Right cardiac atrium (tissue), 5 donors: ENCODE measurements around the gene TENT5C. TPM values are rescaled to one million over a fixed set of nuclear protein-coding genes. Genes with fewer than 3 reads are reported as not detected.
"Not testable (repeated sequence)": the region's sequence is repeated elsewhere in the genome, so short reads cannot be mapped to it uniquely, and the experiment has no call there.

Experiments
- ATAC-seq, 2 donors: fragments of 200-7000 bp; cut with Tn5 transposase; one replicate each; pipeline versions ENCODE4 v1.8.0 to v1.9.1; 2020; ENCODE audit warnings: moderate library complexity in 2 of 2, mild to moderate bottlenecking in 1 of 2
- DNase-seq, 3 donors: peaks; one replicate each; pipeline ENCODE4 v3.0.0-alpha.2; 2020
- H3K27ac ChIP-seq: one replicate; pipeline ENCODE4 v1.5.1; 2013; ENCODE audit warnings: mild to moderate bottlenecking, low read length, control low read depth, moderate library complexity
- H3K27me3 ChIP-seq: one replicate; pipeline ENCODE4 v1.6.1; 2013; ENCODE audit not compliant: control insufficient read depth, insufficient read depth
- H3K4me1 ChIP-seq: one replicate; pipeline ENCODE4 v1.6.1; 2013; ENCODE audit warnings: low read length; ENCODE audit not compliant: control insufficient read depth, insufficient read depth
- H3K4me3 ChIP-seq: one replicate; pipeline ENCODE4 v1.5.1; 2013; ENCODE audit warnings: low read length, control low read depth
- H3K9me3 ChIP-seq: one replicate; pipeline ENCODE4 v1.6.1; 2013; ENCODE audit warnings: low read length; ENCODE audit not compliant: control insufficient read depth
- WGBS: extraction: QIAGEN DNeasy Blood & Tissue Kit; methylation state at CpG from one replicate; pipeline ENCODE4 v1.1.7; 2013; 5-methylcytosine and 5-hydroxymethylcytosine counted together
- intact Hi-C, 4 donors: fragments of 100-400 bp; cut with DNase I; formaldehyde crosslinking; loops; one replicate each; pipeline versions ENCODE4 v1.11.0 to v1.14.0; 2022 to 2023
- long read RNA-seq, 4 donors: library from polyadenylated mRNA; unstranded; transcript quantifications; one replicate each; pipeline ENCODE4 v2.0.0, GENCODE V29; 2020 to 2021
- polyA plus RNA-seq: library from polyadenylated mRNA; stranded (reverse); fragments of 200-250 nt; gene quantifications from one replicate; pipeline ENCODE4 v1.2.3, GENCODE V29; 2013
- total RNA-seq, 4 donors: library from RNA; stranded (reverse); fragmentation: NEBNext Ultra II Directional; extraction: Animal tissue kit (Norgen Biotek cat#: 25700); gene quantifications; one replicate each; pipeline ENCODE4 v1.2.1, GENCODE V29; 2021
- donor health status: healthy with polysubstance abuse.
- donor health status: DM: no; HTN: yes; CAD: no.
- donor health status: DM: no; HTN: no; CAD: no.
- donor health status: DM: no; HTN: yes; CAD: no; lungs with severe emphysema.
- donor health status: DM: yes; HTN: yes; CAD: no.

Gene TENT5C
- total RNA-seq (10 to 100 TPM; 20.4 to 33.1 (median 31.7) TPM), polyA plus RNA-seq (9.5 TPM)
- long read RNA-seq, donor 1, full-length matches to known transcripts, result 62 of 74 reads
- long read RNA-seq, donor 1, partial matches to known transcripts, result 0 of 74 reads
- long read RNA-seq, donor 1, other reads (novel, unspliced or antisense), result 12 of 74 reads
- long read RNA-seq, donor 2, full-length matches to known transcripts, result 40 of 44 reads
- long read RNA-seq, donor 2, partial matches to known transcripts, result 0 of 44 reads
- long read RNA-seq, donor 2, other reads (novel, unspliced or antisense), result 4 of 44 reads
- long read RNA-seq, donor 3, full-length matches to known transcripts, result 84 of 107 reads
- long read RNA-seq, donor 3, partial matches to known transcripts, result 0 of 107 reads
- long read RNA-seq, donor 3, other reads (novel, unspliced or antisense), result 23 of 107 reads
- long read RNA-seq, donor 4, full-length matches to known transcripts, result 31 of 36 reads
- long read RNA-seq, donor 4, partial matches to known transcripts, result 0 of 36 reads
- long read RNA-seq, donor 4, other reads (novel, unspliced or antisense), result 5 of 36 reads

- Histone ChIP-seq H3K27ac (peak within 1 kb of the TSS; percentile 76), H3K4me3 (peak within 1 kb of the TSS; percentile 72), H3K9me3 (no peaks in the 10 kb centered on the region), H3K27me3 (no peaks in the 10 kb centered on the region), H3K4me1 (peaks cover 8% of the 10 kb centered on the region)
- DNase-seq (peak; percentile 97 to 99 (median 99)), ATAC-seq (peak; percentile 97 to 99)
- intact Hi-C loops, result loop anchor here in 3 of 4 donors (2.0 to 10.0 kb wide), 5 partner anchors 69 to 153 kb away; no protein-coding TSS in a partner anchor
- WGBS, result under 1% methylated on average over 79 of the region's 79 CpGs
Observed at GRCh38 chr1:117605774-117606648, at the start of gene TENT5C. TENT5C (plus strand) TSS chr1:117606048; CDS start chr1:117622869, 16,821 bp downstream.

DNA sequence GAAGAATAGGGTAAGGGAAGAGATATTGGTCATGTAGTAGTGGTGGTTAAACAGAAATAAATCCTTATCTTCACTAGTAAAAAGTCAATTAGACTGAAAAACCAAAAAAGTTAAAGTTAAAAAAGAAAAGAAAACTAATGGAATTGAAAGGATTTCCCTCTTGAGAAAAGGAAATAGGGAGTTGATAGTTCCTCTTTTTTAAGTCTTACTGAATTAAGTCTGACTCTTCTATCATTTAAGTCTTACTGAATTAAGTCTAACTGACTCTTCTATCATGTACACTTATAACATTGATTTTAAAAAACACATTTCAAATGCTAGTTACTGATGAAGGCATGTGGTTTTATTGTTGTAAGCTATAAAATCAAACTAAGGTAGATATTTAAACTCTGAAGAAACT lies 49.5 kb upstream of the TENT5C start:
- no peak for ATAC-seq
- H3K4me3 ChIP-seq, result no peak overlapping the region
- intact Hi-C loops, result no loop called here
- H3K9me3 ChIP-seq, result no peaks in the 10 kb centered on the region
- no peak for DNase-seq
- H3K4me1 ChIP-seq, result no peaks in the 10 kb centered on the region
- no peak overlapping the region for H3K27ac ChIP-seq
- H3K27me3 ChIP-seq, result no peaks in the 10 kb centered on the region

DNA sequence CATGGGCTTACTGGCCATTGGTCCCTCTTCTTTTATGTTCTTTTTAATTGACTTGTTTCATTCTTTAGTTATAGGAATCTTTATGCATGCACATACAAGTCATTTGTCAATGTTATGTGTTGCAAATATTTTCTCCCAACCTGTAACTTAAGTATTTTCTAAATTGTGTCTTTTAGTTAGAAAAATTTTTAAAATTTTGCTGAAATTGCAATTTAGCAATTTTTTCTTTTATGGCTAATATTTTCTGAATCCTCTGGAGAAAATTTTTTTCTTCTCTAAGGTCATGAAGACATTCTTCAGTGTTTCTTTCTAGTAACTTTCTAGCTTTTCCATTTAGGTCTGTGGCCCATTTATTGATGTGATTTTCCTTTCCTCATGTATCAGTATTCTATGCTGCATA lies 48.9 kb upstream of the TENT5C start:
- H3K27me3 ChIP-seq, result no peaks in the 10 kb centered on the region
- ATAC-seq (no peak), DNase-seq (no peak)
- no peaks in the 10 kb centered on the region for H3K4me1 ChIP-seq
- intact Hi-C loops, result no loop called here
- H3K27ac ChIP-seq, result no peak overlapping the region
- no peaks in the 10 kb centered on the region for H3K9me3 ChIP-seq
- no peak overlapping the region for H3K4me3 ChIP-seq

GRCh38 chr1:117558451-117558850 lies 47.4 kb upstream of the TENT5C start:
- H3K4me1 ChIP-seq, intact Hi-C loops, H3K27ac ChIP-seq, ATAC-seq, H3K9me3 ChIP-seq, H3K27me3 ChIP-seq, DNase-seq, H3K4me3 ChIP-seq: not testable (repeated sequence)

GRCh38 chr1:117559139-117559538 lies 46.7 kb upstream of the TENT5C start:
- no peaks in the 10 kb centered on the region for H3K4me1 ChIP-seq
- WGBS, result 87% methylated on average over 3 of the region's 3 CpGs
- H3K27me3 ChIP-seq, result no peaks in the 10 kb centered on the region
- ATAC-seq (no peak), DNase-seq (no peak)
- intact Hi-C loops, result no loop called here
- H3K27ac ChIP-seq, result no peak overlapping the region
- no peaks in the 10 kb centered on the region for H3K9me3 ChIP-seq
- no peak overlapping the region for H3K4me3 ChIP-seq

DNA sequence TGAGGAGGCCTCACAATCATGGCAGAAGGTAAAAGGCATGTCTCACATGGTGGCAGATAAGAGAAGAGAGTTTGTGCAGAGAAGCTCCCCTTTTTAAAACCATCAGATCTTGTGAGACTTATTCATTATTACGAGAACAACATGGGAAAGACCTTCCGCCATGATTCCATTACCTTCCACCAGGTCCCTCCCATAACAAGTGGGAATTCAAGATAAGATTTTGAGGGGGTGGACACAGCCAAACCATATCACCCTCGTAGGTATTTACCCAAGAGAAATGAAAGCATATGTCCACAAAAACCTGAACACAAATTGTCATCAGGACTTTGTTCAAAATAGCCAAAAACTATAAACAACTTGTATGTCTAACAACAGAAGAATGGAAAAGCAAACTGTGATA lies 45.9 kb upstream of the TENT5C start:
- Histone ChIP-seq H3K4me1 (no peaks in the 10 kb centered on the region), H3K9me3 (no peaks in the 10 kb centered on the region), H3K27me3 (no peaks in the 10 kb centered on the region), H3K4me3 (no peak overlapping the region), H3K27ac (no peak overlapping the region)
- intact Hi-C loops, result no loop called here
- DNase-seq (no peak), ATAC-seq (no peak)
- WGBS, result 75% methylated on average over 3 of the region's 3 CpGs

DNA sequence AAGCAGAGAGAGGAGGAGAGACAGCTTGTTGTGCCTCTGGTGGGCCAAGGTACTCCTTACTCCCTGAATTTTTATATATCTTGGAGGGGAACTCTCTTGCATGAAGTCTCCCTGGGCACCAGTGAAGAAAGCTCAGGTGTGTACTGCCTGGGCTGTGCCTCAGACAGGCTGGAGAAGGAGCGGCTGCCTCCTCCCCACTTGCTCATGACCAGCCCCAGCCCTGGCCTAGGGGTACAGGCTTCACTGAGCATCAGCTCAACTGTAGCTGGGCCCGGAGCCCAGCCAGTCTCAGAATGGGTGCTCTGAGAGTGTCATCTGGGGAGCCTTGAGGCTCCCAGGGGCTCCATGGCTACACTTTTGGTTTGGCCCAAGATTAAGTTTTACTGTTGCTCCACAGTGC lies 44.8 kb upstream of the TENT5C start:
- 98% methylated on average over 2 of the region's 2 CpGs for WGBS
- no peak overlapping the region for H3K27ac ChIP-seq
- intact Hi-C loops, result no loop called here
- H3K4me1 ChIP-seq, result no peaks in the 10 kb centered on the region
- DNase-seq (no peak), ATAC-seq (no peak)
- no peak overlapping the region for H3K4me3 ChIP-seq
- H3K27me3 ChIP-seq, result no peaks in the 10 kb centered on the region
- H3K9me3 ChIP-seq, result no peaks in the 10 kb centered on the region

- no peaks in the 10 kb centered on the region for H3K27me3 ChIP-seq
- H3K9me3 ChIP-seq, result no peaks in the 10 kb centered on the region
- no peaks in the 10 kb centered on the region for H3K4me1 ChIP-seq
- intact Hi-C loops, result no loop called here
- no peak for DNase-seq
- no peak overlapping the region for H3K4me3 ChIP-seq
- ATAC-seq, result no peak
- WGBS, result 94% methylated on average over 2 of the region's 2 CpGs
- H3K27ac ChIP-seq, result no peak overlapping the region
Observed at GRCh38 chr1:117561551-117561950, 44.3 kb upstream of the TENT5C start.

DNA sequence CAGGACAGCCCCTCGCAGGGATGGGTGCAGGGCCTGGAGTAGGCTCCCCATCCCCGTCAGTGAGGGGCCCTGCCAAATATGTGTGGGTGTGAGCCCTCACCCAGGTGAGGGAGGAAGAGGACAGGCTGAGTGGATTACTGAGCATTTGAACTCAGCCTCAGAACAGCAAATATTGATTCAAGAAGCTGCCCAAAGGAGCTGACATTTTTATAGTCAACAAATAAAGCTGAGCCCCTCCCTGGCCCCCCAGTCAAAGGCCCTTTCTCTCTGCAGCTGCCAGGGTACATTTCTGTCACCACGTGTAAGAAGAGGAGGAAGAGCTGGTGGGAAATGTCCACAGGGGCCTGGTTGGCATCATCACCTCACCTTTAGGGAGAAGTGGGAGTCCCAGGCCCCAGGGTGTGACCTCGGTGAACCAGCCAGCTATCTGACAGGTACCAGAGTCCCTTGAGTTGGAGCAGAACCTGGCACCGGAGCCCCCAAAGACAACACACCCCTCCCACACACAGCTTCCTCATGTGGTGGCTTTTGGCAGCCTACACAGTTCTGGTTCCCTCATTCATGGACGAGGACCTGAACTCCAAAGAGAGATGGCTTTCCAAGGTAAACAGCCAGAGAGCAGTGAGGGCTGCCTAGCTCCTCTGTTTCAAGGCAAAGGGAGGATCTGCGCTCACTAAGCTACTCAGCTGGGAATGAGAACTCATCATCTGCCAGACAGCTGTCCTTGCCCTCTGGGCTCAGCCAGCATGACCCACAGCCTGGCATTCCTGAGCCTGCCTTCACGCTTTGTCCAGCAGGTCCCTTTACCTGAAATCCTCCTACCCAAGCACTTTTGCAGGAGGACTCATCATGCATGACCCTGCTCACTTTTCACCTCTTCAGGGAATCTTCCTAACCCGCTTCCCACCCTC lies 43.0 kb upstream of the TENT5C start:
- intact Hi-C loops, result no loop called here
- ATAC-seq, result no peak
- Histone ChIP-seq H3K4me1 (no peaks in the 10 kb centered on the region), H3K27ac (no peak overlapping the region), H3K27me3 (no peaks in the 10 kb centered on the region), H3K4me3 (no peak overlapping the region), H3K9me3 (no peaks in the 10 kb centered on the region)
- no peak for DNase-seq
- WGBS, result 60% methylated on average over 9 of the region's 9 CpGs

DNA sequence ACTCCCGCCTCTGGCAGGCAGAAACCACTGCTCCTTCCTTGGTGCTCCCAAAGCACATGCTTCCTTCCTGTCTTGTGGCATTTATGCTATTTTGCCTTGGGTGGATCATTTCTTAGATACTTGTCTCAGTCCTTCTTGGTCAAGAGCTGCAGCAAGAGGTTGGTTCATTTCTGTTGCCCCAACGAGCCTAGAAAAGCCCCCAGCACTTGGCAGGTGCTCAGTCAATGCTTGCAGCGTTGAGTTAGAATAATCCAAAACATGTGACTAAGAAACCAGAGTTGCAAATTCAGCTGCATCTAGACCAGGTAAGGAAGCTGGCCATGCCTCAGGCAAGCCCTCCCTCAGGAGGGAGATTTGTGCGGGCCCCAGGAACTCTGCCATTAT lies 42.4 kb upstream of the TENT5C start:
- Histone ChIP-seq H3K9me3 (no peaks in the 10 kb centered on the region), H3K27me3 (no peaks in the 10 kb centered on the region), H3K4me3 (no peak overlapping the region), H3K4me1 (no peaks in the 10 kb centered on the region), H3K27ac (no peak overlapping the region)
- DNase-seq (no peak), ATAC-seq (no peak)
- intact Hi-C loops, result no loop called here
- 79% methylated on average over 4 of the region's 4 CpGs for WGBS
